HEK293 (cell line): Measurements from ENCODE around the gene ZNF618.

Experiments used
- MYNN ChIP-seq: fragments of 450-650 bp; formaldehyde crosslinking; IDR thresholded peaks from 2 replicates; pipeline ENCODE4 v1.5.1; 2016; ENCODE audit warnings: missing biosample characterization, missing genetic modification characterization, borderline replicate concordance
- TCF7L2 ChIP-seq: IDR thresholded peaks from 2 replicates; pipeline ENCODE4 v1.6.1; 2011; ENCODE audit warnings: low read depth, mild to moderate bottlenecking, inconsistent platforms, low read length, moderate library complexity, borderline replicate concordance
- ZBTB48 ChIP-seq: fragments of 450-650 bp; formaldehyde crosslinking; IDR thresholded peaks from 2 replicates; pipeline ENCODE4 v1.5.1; 2016; ENCODE audit warnings: missing biosample characterization, missing genetic modification characterization
- ZNF266 ChIP-seq: fragments of 450-650 bp; formaldehyde crosslinking; IDR thresholded peaks from 2 replicates; pipeline ENCODE4 v1.5.1; 2016; ENCODE audit warnings: missing biosample characterization, missing genetic modification characterization, low read depth
- ZNF302 ChIP-seq: fragments of 450-650 bp; formaldehyde crosslinking; IDR thresholded peaks from 2 replicates; pipeline ENCODE4 v1.5.1; 2016; ENCODE audit warnings: missing biosample characterization, missing genetic modification characterization, low read depth
- TF ChIP-seq, protein P1 (sequence below): fragments of 450-650 bp; formaldehyde crosslinking; IDR thresholded peaks from 2 replicates; pipeline ENCODE4 v1.5.1; 2016; ENCODE audit warnings: missing biosample characterization, missing genetic modification characterization
- TF ChIP-seq, protein P2 (sequence below): fragments of 450-650 bp; formaldehyde crosslinking; IDR thresholded peaks from 2 replicates; pipeline ENCODE4 v1.5.1; 2016; ENCODE audit warnings: missing biosample characterization, missing genetic modification characterization
- TF ChIP-seq, protein P3 (sequence below): sonication (generic); formaldehyde crosslinking; IDR thresholded peaks from 2 replicates; pipeline ENCODE4 v1.8.1; 2022; ENCODE audit warnings: mild to moderate bottlenecking, moderate library complexity, missing genetic modification reagents
- TF ChIP-seq, protein P4 (sequence below): fragments of 450-650 bp; formaldehyde crosslinking; optimal IDR thresholded peaks from 2 replicates; pipeline ENCODE3; 2016; ENCODE audit warnings: missing biosample characterization, mild to moderate bottlenecking, missing genetic modification characterization
- TF ChIP-seq, protein P5 (sequence below): fragments of 450-650 bp; formaldehyde crosslinking; IDR thresholded peaks from 2 replicates; pipeline ENCODE4 v1.5.1; 2016; ENCODE audit warnings: missing biosample characterization, missing genetic modification characterization
- TF ChIP-seq, protein P6 (sequence below): fragments of 450-650 bp; formaldehyde crosslinking; IDR thresholded peaks from 2 replicates; pipeline ENCODE4 v1.5.1; 2016; ENCODE audit warnings: missing biosample characterization, missing genetic modification characterization

DNA sequence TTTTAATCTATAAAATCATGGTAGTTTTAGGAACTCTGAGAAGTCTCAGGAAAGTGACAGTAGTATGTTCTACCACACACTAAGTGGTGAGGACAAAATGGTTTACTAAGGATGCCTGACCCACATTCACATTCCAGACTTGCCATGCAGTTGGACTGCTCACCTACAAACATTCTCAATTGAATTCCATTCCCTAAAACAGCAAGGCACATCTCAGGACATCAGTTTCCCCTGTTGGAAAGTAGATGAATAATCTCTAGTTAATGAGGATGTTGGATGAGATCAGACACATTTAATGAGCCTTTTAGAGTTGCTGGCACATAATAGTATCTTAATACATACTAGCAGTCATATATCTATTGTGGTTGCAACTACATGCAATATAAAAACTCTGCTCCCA lies 76.6 kb downstream of the ZNF618 start:
- TF ChIP-seq, protein P1, sequence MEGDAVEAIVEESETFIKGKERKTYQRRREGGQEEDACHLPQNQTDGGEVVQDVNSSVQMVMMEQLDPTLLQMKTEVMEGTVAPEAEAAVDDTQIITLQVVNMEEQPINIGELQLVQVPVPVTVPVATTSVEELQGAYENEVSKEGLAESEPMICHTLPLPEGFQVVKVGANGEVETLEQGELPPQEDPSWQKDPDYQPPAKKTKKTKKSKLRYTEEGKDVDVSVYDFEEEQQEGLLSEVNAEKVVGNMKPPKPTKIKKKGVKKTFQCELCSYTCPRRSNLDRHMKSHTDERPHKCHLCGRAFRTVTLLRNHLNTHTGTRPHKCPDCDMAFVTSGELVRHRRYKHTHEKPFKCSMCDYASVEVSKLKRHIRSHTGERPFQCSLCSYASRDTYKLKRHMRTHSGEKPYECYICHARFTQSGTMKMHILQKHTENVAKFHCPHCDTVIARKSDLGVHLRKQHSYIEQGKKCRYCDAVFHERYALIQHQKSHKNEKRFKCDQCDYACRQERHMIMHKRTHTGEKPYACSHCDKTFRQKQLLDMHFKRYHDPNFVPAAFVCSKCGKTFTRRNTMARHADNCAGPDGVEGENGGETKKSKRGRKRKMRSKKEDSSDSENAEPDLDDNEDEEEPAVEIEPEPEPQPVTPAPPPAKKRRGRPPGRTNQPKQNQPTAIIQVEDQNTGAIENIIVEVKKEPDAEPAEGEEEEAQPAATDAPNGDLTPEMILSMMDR (tag by site-specific recombination): no peak
- TF ChIP-seq MYNN (no peak), ZNF302 (tag by site-specific recombination) (no peak), ZBTB48 (tag by site-specific recombination) (no peak), TCF7L2 (no peak), ZNF266 (no peak)
- TF ChIP-seq, protein P2, sequence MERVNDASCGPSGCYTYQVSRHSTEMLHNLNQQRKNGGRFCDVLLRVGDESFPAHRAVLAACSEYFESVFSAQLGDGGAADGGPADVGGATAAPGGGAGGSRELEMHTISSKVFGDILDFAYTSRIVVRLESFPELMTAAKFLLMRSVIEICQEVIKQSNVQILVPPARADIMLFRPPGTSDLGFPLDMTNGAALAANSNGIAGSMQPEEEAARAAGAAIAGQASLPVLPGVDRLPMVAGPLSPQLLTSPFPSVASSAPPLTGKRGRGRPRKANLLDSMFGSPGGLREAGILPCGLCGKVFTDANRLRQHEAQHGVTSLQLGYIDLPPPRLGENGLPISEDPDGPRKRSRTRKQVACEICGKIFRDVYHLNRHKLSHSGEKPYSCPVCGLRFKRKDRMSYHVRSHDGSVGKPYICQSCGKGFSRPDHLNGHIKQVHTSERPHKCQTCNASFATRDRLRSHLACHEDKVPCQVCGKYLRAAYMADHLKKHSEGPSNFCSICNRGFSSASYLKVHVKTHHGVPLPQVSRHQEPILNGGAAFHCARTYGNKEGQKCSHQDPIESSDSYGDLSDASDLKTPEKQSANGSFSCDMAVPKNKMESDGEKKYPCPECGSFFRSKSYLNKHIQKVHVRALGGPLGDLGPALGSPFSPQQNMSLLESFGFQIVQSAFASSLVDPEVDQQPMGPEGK (tag by site-specific recombination): no peak
- TF ChIP-seq, protein P3, sequence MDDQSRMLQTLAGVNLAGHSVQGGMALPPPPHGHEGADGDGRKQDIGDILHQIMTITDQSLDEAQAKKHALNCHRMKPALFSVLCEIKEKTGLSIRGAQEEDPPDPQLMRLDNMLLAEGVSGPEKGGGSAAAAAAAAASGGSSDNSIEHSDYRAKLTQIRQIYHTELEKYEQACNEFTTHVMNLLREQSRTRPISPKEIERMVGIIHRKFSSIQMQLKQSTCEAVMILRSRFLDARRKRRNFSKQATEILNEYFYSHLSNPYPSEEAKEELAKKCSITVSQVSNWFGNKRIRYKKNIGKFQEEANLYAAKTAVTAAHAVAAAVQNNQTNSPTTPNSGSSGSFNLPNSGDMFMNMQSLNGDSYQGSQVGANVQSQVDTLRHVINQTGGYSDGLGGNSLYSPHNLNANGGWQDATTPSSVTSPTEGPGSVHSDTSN (CRISPR knock-in tag): no peak
- TF ChIP-seq, protein P4, sequence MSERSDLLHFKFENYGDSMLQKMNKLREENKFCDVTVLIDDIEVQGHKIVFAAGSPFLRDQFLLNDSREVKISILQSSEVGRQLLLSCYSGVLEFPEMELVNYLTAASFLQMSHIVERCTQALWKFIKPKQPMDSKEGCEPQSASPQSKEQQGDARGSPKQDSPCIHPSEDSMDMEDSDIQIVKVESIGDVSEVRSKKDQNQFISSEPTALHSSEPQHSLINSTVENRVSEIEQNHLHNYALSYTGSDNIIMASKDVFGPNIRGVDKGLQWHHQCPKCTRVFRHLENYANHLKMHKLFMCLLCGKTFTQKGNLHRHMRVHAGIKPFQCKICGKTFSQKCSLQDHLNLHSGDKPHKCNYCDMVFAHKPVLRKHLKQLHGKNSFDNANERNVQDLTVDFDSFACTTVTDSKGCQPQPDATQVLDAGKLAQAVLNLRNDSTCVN: no peak
- TF ChIP-seq, protein P5, sequence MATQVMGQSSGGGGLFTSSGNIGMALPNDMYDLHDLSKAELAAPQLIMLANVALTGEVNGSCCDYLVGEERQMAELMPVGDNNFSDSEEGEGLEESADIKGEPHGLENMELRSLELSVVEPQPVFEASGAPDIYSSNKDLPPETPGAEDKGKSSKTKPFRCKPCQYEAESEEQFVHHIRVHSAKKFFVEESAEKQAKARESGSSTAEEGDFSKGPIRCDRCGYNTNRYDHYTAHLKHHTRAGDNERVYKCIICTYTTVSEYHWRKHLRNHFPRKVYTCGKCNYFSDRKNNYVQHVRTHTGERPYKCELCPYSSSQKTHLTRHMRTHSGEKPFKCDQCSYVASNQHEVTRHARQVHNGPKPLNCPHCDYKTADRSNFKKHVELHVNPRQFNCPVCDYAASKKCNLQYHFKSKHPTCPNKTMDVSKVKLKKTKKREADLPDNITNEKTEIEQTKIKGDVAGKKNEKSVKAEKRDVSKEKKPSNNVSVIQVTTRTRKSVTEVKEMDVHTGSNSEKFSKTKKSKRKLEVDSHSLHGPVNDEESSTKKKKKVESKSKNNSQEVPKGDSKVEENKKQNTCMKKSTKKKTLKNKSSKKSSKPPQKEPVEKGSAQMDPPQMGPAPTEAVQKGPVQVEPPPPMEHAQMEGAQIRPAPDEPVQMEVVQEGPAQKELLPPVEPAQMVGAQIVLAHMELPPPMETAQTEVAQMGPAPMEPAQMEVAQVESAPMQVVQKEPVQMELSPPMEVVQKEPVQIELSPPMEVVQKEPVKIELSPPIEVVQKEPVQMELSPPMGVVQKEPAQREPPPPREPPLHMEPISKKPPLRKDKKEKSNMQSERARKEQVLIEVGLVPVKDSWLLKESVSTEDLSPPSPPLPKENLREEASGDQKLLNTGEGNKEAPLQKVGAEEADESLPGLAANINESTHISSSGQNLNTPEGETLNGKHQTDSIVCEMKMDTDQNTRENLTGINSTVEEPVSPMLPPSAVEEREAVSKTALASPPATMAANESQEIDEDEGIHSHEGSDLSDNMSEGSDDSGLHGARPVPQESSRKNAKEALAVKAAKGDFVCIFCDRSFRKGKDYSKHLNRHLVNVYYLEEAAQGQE (tag by site-specific recombination): no peak
- TF ChIP-seq, protein P6, sequence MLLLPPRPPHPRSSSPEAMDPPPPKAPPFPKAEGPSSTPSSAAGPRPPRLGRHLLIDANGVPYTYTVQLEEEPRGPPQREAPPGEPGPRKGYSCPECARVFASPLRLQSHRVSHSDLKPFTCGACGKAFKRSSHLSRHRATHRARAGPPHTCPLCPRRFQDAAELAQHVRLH (tag by site-specific recombination): no peak
